GM19238 (cell line): ENCODE measurements around the gene ZNF157.
"Not testable (repeated sequence)": the region's sequence is repeated elsewhere in the genome, so short reads cannot be mapped to it uniquely, and the experiment has no call there.

Experiments
- DNase-seq: peaks from one replicate; pipeline ENCODE4 v3.0.0; 2011; ENCODE audit warnings: low spot score; ENCODE audit not compliant: insufficient read length

Gene ZNF157

GRCh38 chrX:47370278-47370677 lies at the start of gene ZNF157:
ZNF157 (plus strand) TSS chrX:47370578; CDS start chrX:47370669, 91 bp downstream.
- DNase-seq = no peak

GRCh38 chrX:47321386-47321785 lies 49.0 kb upstream of the ZNF157 start:
- DNase-seq = no peak

GRCh38 chrX:47321823-47322371 lies 48.5 kb upstream of the ZNF157 start:
- DNase-seq = no peak

DNA sequence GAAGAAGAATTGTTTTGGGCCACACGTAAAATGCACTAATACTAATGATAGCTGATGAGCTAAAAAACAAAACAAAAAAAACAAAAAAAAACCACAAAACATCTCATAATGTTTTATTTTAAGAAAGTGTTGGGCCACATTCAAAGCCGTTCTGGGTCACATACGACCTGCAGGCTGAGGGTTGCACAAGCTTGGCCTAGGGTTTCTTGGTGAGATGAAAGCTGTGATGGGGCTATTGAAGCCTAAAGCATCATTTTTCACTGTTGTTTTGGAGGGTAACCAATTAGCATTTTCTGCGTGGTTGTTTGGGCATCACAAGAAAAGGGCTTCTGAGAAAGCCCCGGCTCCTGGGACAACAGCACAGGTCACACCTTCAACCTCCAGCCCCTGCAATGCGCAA lies 42.5 kb upstream of the ZNF157 start:
- no peak for DNase-seq

- DNase-seq = not testable (repeated sequence)
Measured at GRCh38 chrX:47332729-47333128, 37.6 kb upstream of the ZNF157 start.

DNA sequence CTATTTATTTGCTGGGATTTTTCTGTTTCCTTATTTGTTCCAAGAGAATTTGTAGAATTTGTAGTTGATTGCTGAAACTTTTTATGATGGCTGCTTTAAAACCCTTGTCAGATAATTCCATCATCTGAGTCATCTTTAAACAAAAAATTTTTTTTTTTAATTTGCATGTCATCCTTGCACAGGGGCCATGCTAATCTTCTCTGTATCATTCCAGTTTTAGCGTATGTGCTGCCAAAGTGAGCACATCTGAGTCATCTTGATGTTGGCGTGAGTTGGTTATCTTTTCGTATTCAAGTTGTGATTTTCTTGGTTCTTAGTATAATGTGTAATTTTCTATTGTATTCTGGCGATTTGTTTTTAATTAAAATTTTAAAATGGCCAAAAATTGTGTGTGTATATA lies 18.7 kb upstream of the ZNF157 start:
- DNase-seq = no peak

- DNase-seq = no peak
Measured at GRCh38 chrX:47358387-47359065, 11.9 kb upstream of the ZNF157 start.

GRCh38 chrX:47360423-47361179 lies 9.8 kb upstream of the ZNF157 start:
- no peak for DNase-seq

- peak; percentile 66 for DNase-seq
Measured at GRCh38 chrX:47361538-47362511, 8.6 kb upstream of the ZNF157 start.

DNA sequence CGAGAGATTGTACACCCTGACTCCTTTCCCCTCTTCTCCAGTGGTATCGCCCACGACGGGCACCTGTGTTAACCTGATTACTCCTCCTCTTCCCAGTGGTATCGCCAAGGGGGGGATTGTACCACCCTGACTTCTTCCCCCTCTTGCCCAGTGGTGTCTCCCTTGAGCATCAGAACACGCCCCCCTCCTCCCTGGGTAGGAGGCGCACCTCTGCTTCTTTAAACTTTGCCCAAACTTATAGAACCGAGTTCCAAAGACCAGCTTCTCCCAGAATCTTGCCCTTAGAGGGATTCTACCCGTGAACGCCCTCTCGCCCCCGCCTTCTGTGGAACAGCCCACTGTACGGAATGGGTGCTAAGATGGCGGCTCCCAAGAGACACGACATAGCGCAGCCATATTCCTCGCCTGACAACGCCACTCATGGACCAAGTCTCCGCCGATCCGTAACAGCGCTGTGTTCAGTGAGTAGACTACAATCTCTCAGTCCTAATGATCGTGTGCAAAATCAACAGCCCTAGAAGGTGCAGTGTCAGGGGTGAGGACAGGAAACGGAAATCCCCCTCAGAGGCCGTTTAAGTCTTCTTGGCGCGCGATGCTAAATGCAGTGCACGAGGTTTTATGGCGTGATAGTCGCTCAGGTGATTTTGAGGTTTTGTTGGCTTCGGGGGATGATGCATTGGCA lies 4.2 kb upstream of the ZNF157 start:
- DNase-seq = peak; percentile 35

DNA sequence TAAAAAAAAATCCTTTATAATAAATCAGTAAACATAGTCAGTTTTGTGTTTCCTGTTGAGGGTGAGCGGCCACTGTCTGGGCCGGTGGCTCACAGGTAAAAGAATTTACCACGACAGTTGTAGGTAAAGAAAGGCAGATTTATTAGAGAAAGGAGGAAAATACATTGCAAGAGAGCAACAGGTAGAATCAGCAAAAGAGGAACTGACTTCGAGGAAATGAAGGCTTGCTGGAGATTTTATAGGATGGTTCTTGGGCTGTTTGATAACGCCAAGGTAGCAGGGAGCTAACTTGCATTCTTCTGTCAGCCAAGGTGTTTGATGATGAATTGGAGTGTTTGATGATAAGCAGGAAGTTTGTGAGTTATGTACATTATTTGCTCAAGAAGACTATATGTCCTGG lies 2.8 kb downstream of the ZNF157 start:
- no peak for DNase-seq

- no peak for DNase-seq
Measured at GRCh38 chrX:47380268-47380667, 9.9 kb downstream of the ZNF157 start.

- DNase-seq = not testable (repeated sequence)
Measured at GRCh38 chrX:47380837-47381236, 10.5 kb downstream of the ZNF157 start.

GRCh38 chrX:47384502-47384901 lies 14.1 kb downstream of the ZNF157 start:
- peak; percentile 20 for DNase-seq

DNA sequence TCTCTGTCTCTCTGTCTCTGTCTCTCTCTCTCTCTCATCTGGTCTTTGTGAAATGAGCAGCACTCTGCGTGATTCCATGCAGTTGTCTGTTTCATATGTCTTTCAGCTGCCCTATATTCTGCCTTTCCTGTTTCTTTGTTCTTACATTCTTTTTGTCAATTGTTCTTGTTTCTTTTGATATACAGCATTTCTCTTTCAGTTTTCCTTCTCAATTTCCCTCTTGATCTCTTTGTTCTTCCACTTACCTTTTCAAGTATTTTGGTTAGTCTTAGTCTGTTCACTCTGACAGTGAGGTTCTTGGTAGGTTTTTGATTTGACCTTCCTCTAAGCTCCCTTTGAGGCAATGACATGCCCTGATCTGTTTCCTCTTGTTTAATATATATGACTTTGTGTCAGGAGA lies 20.4 kb downstream of the ZNF157 start:
- DNase-seq = no peak

- no peak for DNase-seq
Measured at GRCh38 chrX:47413179-47413594, 42.8 kb downstream of the ZNF157 start.

GRCh38 chrX:47420265-47420664 lies 49.9 kb downstream of the ZNF157 start:
- DNase-seq = no peak

GRCh38 chrX:47420962-47421361 lies 50.6 kb downstream of the ZNF157 start:
- no peak for DNase-seq

DNA sequence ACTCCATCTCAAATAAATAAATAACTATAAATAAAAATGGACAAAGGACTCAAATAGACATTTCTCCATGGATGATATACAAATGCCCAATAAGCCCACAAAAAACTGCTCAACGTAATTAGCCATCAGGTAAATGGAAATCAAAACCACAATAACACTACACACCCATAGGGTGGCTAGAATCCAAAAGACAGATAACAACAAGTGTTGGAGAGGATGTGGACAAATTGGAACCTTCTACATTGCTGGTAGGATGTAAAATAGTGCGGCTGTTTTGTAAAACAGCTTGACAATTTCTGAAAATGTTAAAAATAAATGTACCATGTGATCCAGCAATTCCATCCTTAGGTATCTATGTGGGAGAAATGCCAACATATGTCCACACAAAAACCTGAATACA lies 52.1 kb downstream of the ZNF157 start:
- DNase-seq = no peak

DNA sequence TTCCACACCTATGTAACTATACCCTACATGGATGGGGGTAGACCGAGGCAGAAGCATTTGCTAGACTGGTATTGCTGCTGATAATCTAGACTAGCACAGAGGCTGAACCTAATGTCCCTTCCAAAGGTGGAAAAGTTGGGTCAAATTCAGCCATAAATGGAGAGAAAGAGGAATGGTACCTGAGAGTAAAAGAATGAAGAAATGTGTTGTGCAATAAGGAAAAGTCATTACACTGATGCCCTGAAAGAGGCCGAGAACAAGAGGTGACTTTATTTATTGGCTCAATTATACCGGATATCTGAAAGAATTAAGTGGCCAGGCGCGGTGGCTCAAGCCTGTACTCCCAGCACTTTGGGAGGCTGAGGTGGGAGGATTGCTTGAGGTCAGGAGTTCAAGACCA lies 60.5 kb downstream of the ZNF157 start:
- DNase-seq = no peak

DNA sequence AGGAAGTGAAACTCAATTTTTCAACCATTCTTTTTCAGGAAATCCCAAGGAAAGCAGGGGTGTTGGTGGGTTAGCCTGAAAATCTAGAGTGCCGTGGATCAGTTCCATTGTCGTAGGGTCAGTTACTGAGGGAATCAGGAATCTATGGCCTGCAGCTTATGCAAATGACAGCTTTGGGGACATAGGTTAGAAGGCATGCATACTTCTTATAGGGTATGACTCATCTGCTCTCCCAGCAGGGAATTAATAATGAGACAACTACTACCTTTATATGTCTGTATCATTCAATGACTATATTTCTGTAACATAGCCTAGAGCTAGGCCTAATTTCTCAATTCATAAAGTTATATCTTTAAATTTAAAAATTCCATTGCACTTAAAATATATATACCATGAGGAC lies 76.1 kb downstream of the ZNF157 start:
- DNase-seq = no peak
